ENCODE data around the gene NEU1.
"Not testable (repeated sequence)": the region's sequence is repeated elsewhere in the genome, so short reads cannot be mapped to it uniquely, and the experiment has no call there.

NEU1 gene

GRCh38 chr6:31821301-31822035 is 41.2 kb downstream of the NEU1 start:
- DNase-seq (ENCODE audit: low read depth, low spot score), result no peak
- H3K27me3 ChIP-seq (ENCODE audit: insufficient read depth, insufficient read length), result no peaks in the 10 kb centered on the region
- H3K4me3 ChIP-seq (ENCODE audit: insufficient read length, low read depth), result peak overlapping the region; percentile 49
- H3K9me3 ChIP-seq (ENCODE audit: insufficient read depth, low read length), result no peaks in the 10 kb centered on the region; the same call in 1 of the 2 replicates
- no peaks in the 10 kb centered on the region for H3K4me1 ChIP-seq (ENCODE audit: insufficient read depth, insufficient read length)
- peak overlapping the region; percentile 80 for H3K9ac ChIP-seq (ENCODE audit: insufficient read length, low read depth)
- peaks cover 10% of the 10 kb centered on the region for H3K36me3 ChIP-seq (ENCODE audit: insufficient read depth, insufficient read length, low read length)
- no peak for TF ChIP-seq YY1 (IDR thresholded peaks at IDR 0.05; ENCODE audit: insufficient read depth, insufficient read length)
- no peak for TF ChIP-seq ZNF274 (IDR thresholded peaks at IDR 0.05; ENCODE audit: low read depth, low read length)
- TF ChIP-seq SUZ12 (IDR thresholded peaks at IDR 0.05; ENCODE audit: extremely low read depth, insufficient read depth, insufficient read length), result no peak

- not testable (repeated sequence) for DNase-seq (ENCODE audit: low read depth, low spot score); H3K9ac ChIP-seq (ENCODE audit: insufficient read length, low read depth); H3K9me3 ChIP-seq (ENCODE audit: insufficient read depth, low read length); H3K27me3 ChIP-seq (ENCODE audit: insufficient read depth, insufficient read length); H3K4me3 ChIP-seq (ENCODE audit: insufficient read length, low read depth); H3K4me1 ChIP-seq (ENCODE audit: insufficient read depth, insufficient read length); H3K36me3 ChIP-seq (ENCODE audit: insufficient read depth, insufficient read length, low read length)
These were observed 42.2 kb downstream of the NEU1 start for GRCh38 chr6:31820399-31820798.

GRCh38 chr6:31819871-31820299 is 42.7 kb downstream of the NEU1 start:
- Histone ChIP-seq H3K27me3 (ENCODE audit: insufficient read depth, insufficient read length) (no peaks in the 10 kb centered on the region), H3K9me3 (ENCODE audit: insufficient read depth, low read length) (no peaks in the 10 kb centered on the region; the same call in 1 of the 2 replicates), H3K4me3 (ENCODE audit: insufficient read length, low read depth) (no peak overlapping the region), H3K9ac (ENCODE audit: insufficient read length, low read depth) (no peak overlapping the region), H3K36me3 (ENCODE audit: insufficient read depth, insufficient read length, low read length) (peaks cover 10% of the 10 kb centered on the region), H3K4me1 (ENCODE audit: insufficient read depth, insufficient read length) (no peaks in the 10 kb centered on the region)
- DNase-seq (ENCODE audit: low read depth, low spot score), result no peak
- TF ChIP-seq ZNF274 (IDR thresholded peaks at IDR 0.05; ENCODE audit: low read depth, low read length), result no peak
- no peak for TF ChIP-seq YY1 (IDR thresholded peaks at IDR 0.05; ENCODE audit: insufficient read depth, insufficient read length)
- no peak for TF ChIP-seq SUZ12 (IDR thresholded peaks at IDR 0.05; ENCODE audit: extremely low read depth, insufficient read depth, insufficient read length)

GRCh38 chr6:31817929-31818511 is 44.6 kb downstream of the NEU1 start:
- H3K4me1 ChIP-seq (ENCODE audit: insufficient read depth, insufficient read length); DNase-seq (ENCODE audit: low read depth, low spot score); H3K9me3 ChIP-seq (ENCODE audit: insufficient read depth, low read length); H3K9ac ChIP-seq (ENCODE audit: insufficient read length, low read depth); H3K36me3 ChIP-seq (ENCODE audit: insufficient read depth, insufficient read length, low read length); H3K27me3 ChIP-seq (ENCODE audit: insufficient read depth, insufficient read length): not testable (repeated sequence)
- H3K4me3 ChIP-seq (ENCODE audit: insufficient read length, low read depth), result peak overlapping the region; percentile 11

GRCh38 chr6:31817133-31817928 is 45.3 kb downstream of the NEU1 start:
- not testable (repeated sequence) for H3K9ac ChIP-seq (ENCODE audit: insufficient read length, low read depth); H3K4me1 ChIP-seq (ENCODE audit: insufficient read depth, insufficient read length)

GRCh38 chr6:31815025-31815838 is 47.4 kb downstream of the NEU1 start, which contains the start of the genes HSPA1A and HSPA1L:
HSPA1A (plus strand) TSS chr6:31815543; CDS start chr6:31815757, 214 bp downstream.
HSPA1L (minus strand) TSS chr6:31815283; CDS start chr6:31811972, 3,311 bp downstream.
- Histone ChIP-seq H3K4me1 (ENCODE audit: insufficient read depth, insufficient read length) (no peaks in the 10 kb centered on the region), H3K9ac (ENCODE audit: insufficient read length, low read depth) (peak within 1 kb of the TSS; percentile 82), H3K4me3 (ENCODE audit: insufficient read length, low read depth) (peak within 1 kb of the TSS; percentile 60), H3K9me3 (ENCODE audit: insufficient read depth, low read length) (no peaks in the 10 kb centered on the region; the same call in 1 of the 2 replicates), H3K36me3 (ENCODE audit: insufficient read depth, insufficient read length, low read length) (peaks cover 10% of the 10 kb centered on the region), H3K27me3 (ENCODE audit: insufficient read depth, insufficient read length) (no peaks in the 10 kb centered on the region)
- no peak for TF ChIP-seq YY1 (IDR thresholded peaks at IDR 0.05; ENCODE audit: insufficient read depth, insufficient read length)
- no peak for TF ChIP-seq SUZ12 (IDR thresholded peaks at IDR 0.05; ENCODE audit: extremely low read depth, insufficient read depth, insufficient read length)
- TF ChIP-seq ZNF274 (IDR thresholded peaks at IDR 0.05; ENCODE audit: low read depth, low read length), result no peak
- DNase-seq (ENCODE audit: low read depth, low spot score), result peak; percentile 85

More at GRCh38 chr6:31817133-31817928, 45.3 kb downstream of the NEU1 start:
- DNase-seq (ENCODE audit: low read depth, low spot score); H3K9me3 ChIP-seq (ENCODE audit: insufficient read depth, low read length); H3K27me3 ChIP-seq (ENCODE audit: insufficient read depth, insufficient read length); H3K36me3 ChIP-seq (ENCODE audit: insufficient read depth, insufficient read length, low read length); H3K4me3 ChIP-seq (ENCODE audit: insufficient read length, low read depth): not testable (repeated sequence)

- no peaks in the 10 kb centered on the region; the same call in 1 of the 2 replicates for H3K9me3 ChIP-seq (ENCODE audit: insufficient read depth, low read length)
- TF ChIP-seq SUZ12 (IDR thresholded peaks at IDR 0.05; ENCODE audit: extremely low read depth, insufficient read depth, insufficient read length), result no peak
- TF ChIP-seq YY1 (IDR thresholded peaks at IDR 0.05; ENCODE audit: insufficient read depth, insufficient read length), result no peak
- no peak for TF ChIP-seq ZNF274 (IDR thresholded peaks at IDR 0.05; ENCODE audit: low read depth, low read length)
- no peaks in the 10 kb centered on the region for H3K27me3 ChIP-seq (ENCODE audit: insufficient read depth, insufficient read length)
- H3K4me1 ChIP-seq (ENCODE audit: insufficient read depth, insufficient read length), result no peaks in the 10 kb centered on the region
- peak overlapping the region; percentile 30 for H3K4me3 ChIP-seq (ENCODE audit: insufficient read length, low read depth)
- peak; percentile 92 for DNase-seq (ENCODE audit: low read depth, low spot score)
- peaks cover 10% of the 10 kb centered on the region for H3K36me3 ChIP-seq (ENCODE audit: insufficient read depth, insufficient read length, low read length)
- H3K9ac ChIP-seq (ENCODE audit: insufficient read length, low read depth), result peak overlapping the region; percentile 42
These were observed 48.0 kb downstream of the NEU1 start for GRCh38 chr6:31814677-31815024.
